ENCODE measurements around the gene PPP3R1.
A peak's percentile ranks its signal among the peaks of the same experiment; 100 is the strongest.

PPP3R1 gene, protein sequence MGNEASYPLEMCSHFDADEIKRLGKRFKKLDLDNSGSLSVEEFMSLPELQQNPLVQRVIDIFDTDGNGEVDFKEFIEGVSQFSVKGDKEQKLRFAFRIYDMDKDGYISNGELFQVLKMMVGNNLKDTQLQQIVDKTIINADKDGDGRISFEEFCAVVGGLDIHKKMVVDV

DNA sequence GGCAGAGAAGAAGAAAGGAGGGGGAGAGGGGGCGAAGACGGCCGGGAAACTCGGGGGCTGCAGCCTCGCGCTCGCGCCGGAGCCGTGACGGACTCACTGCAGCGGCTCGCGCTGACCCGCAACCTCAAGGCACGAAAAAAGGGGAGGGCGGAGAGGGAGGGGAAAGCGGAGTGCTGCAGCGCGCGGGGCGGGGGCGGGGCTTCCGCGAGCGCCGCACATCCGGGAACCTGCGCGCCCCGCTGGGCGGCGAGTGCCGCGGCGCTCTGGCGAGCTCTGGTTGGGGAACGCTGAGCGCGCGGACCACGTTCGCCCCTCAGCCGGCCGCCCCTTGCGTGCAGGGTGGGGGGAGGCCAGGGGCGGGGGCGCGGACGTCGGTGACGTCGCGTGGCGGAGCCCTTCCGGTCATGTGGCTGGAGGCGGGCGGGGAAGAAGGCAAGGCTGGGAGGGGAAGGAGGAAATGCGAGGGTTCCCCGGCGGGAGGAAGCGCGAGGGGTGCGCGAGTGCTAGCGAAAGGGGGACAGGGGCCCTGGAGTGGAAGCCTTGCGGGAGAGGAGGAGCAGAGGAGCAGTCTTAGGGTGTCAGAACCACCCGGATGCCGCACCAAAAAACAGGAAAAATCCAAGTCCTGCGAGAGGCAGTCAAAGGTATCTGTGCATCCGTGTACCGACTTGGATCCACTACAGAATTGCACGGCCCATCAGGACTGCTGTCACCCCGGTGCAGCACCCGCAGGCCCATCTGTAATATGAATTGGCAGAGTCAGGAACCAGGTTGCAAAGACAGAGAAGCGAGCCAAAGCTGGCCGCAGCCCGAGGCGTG lies at the start of gene PPP3R1:
PPP3R1 (minus strand) TSS at position 133 of the 819 bp plus-strand sequence. CDS start 405 bp downstream, outside the sequence.
- peak; percentile 75 to 98 (median 96) for DNase-seq

DNA sequence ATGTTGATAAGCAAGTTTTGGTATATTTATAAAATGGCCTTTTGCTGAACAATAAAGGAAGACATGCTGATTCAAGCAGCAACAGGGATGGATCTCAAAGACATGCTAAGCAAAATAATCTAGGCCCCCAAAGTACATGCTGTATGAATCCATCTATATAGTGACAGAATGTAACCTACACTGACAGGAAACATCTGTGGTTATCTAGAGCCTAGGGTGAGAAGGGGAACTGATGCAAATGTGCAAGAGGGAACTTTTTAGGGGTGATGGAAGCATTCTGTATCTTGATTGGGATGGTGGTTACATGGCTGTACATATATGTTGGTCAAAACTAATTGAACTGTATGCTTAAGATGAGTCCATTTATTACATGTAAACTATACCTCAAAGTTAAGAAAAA lies 43.2 kb upstream of the PPP3R1 start:
- no peak for DNase-seq

DNA sequence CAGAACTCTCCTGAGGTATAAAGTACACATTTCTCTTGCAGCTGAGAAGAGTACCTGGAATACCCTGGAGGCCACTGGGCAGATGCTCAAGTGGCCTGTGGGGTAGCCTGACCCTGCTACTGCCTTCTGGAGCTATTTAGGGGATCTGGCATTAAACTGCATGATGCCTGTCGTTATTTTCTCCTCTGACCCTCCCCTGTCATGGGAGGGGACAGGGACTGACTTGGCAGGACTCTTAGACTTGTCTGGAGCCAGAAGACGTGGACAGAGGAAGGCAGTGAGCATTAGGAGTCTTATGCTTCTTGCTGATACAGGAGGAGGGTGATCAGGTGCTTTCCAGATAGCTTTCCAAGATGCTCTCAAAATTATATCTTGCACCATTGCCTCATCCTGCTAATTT lies 42.6 kb upstream of the PPP3R1 start:
- no peak for DNase-seq

DNA sequence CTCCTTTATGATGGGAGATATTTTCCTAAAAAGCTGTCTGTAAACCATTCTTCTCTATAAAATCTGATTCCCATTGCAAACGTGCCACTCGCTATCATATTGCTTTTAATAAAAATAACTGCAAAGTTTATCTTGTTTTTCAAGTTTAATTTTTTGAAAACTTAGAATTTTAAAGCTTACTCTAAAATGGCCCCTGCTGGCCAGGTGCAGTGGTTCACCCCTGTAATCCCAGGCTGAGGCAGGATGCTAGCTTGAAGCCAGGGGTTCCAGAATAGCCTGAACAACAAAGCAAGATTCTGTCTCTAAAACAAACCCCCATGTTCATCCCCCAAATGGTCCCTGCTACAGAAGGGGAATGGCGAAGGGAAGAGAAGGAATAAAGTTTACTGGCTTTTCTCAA lies 41.9 kb upstream of the PPP3R1 start:
- no peak for DNase-seq

DNA sequence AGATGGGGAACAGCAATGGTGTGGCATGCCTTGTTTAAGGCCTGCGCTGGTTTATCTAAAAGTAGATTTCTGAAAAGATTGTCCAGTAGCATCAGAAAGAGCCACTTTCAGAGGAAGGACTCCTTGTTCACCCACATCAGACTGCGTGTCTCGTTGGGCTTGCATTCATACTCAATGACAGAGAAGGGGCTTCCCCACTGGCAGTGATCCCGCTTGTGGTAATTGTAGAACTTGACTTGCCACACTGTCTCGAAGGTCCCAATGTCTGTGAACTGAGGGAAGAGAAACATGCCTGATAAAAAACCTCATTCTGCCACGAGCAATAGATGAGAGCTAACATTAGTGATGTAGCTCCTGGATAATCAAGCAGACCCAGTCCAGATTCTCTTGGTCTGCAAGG lies 41.4 kb upstream of the PPP3R1 start:
- DNase-seq, result no peak

GRCh38 chr2:68293024-68293423 lies 40.7 kb upstream of the PPP3R1 start:
- DNase-seq, result no peak

DNA sequence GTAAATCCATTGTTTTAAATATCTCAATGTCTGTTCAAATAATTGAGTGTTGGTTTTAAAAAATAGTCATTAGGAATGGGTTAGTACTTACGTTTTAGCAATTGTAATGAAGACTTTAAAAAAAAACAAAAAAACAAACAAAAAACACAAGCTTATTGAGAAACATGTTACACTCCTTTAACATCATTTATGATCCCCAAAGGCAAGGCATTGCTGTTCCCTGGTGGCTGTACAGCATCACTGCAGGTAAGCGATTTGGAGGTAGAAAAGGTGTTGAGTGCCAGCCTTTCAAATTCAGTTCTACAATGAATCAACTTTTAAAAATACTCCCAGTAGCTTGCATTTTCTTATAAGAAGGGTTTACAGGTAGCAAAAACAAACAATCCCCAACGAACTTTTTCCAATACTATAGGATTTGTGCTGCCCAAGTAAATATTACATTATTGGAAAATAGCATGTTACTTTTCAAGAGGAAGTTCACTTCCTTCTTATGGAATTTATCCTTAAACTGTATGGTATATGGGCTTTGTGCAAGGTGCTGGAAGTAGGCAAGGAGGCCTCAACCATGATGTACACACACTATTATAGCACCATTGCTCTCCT lies 39.9 kb upstream of the PPP3R1 start:
- DNase-seq, result peak in 1 of 58 donors; percentile 33

DNA sequence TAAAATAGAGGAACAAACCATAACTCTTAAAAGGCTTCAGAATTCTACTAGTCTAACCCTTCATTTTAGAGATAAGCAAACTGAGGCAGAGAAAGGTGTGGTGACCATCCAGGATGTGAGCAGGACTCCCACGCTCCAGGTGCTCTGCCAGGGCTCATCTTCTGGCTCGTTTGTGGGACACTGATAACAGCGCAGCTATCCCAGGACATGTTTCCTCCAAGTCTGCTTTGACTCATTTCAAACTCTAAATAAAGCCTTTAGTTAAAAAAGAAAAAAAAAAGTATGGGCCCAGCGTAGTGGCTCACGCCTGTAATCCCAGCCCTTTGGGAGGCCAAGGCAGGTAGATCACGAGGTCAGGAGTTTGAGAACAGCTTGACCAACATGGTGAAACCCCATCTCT lies 39.0 kb upstream of the PPP3R1 start:
- DNase-seq, result no peak

DNA sequence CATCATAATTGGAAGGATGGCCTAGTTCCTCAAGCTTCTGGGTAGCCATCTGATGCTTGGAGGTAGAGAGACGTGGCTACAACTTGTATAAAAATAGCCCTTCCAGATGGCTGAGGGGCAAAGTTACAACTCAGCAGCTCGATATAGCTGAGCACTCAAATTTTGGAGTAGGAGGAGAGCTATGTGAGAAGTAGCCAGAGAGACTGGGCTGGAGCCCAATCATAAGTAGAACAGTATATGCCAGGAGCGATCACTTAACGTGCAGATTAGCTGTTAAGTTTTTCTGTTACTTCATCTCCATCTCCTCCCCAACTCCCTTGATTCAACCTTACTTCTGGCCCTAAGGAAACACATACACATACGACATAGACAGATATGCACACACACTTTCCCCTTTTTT lies 38.6 kb upstream of the PPP3R1 start:
- DNase-seq, result peak in 14 of 58 donors; percentile 13 to 71 (median 26)

DNA sequence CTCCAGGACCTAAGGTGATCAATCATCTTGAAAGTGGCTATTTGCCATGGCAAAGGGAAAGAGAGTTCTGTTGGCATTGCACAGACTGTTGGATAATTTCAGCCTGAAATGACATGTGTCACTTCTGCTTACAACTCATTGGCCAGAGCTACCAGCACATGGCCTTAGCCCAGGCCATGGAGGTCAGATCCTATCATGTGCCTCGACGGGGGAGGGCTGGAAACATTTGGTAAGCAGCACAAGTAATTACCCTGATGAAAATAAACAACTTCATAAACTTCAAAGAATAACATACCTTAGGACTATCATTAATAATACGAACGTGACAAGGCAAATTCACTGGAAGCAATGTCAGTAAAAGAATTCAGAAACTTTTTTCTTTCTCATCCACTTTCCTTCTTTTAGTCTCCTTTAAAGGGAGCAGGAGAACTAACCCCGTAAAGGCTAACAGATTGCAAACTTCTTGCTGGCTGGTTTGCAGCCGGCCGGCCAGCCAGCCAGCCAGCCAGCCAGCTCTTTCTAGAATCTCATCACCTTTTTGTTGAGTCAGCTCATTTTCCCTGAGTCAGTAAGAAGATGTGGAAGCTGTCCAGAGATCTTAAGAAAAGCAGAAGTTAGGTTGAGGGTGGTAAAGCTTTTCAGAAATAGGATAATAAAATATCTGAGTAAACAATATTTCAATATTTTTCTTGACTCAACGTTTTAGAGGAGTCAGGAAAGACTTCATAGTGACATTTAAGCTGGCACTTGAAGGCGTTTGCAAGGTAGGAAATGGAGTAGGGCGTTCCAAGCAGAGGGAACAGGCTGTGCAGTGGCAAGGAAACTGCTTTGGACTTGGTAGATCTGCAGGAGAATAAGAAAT lies 35.5 kb upstream of the PPP3R1 start:
- peak in 16 of 58 donors; percentile 4 to 54 (median 18) for DNase-seq

DNA sequence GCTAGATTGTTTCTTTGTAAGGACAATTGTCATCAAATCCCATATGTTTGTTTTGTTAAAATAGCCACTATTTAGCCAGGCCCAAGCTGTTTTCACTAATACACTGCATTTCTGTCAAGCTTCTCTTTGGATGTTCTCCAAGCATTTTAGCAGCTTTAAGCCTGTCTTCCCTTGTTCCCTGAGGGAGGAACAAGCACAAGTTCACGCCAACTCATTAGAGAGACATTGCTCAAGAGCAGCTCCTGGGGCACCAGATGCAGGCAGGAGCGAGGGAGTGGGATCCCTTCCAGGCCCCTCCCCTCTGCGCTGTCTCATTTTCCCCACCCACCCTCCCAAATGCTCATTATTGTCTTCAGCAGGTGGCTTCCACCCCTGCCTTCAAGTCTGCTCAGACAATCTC lies 32.6 kb upstream of the PPP3R1 start:
- DNase-seq, result peak in 32 of 58 donors; percentile 4 to 84 (median 36)

DNA sequence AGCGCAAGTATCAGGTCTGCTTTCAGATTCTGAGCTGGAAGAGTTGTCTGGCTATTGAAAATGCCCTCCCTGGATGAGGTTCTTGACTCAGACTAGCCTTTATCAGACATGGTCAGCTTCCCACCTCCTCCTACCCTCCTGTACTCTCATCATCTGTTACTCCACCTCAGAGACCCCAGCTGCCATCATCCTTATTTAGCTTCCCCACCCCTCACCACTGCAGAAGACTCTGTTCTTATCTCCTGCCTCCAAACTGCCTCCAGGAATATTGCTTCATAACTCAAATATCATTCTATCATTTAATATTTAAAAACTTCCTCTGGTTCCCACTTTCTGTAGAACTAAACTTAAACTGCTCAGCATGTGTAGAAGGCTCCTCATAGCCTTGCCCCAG lies 31.1 kb upstream of the PPP3R1 start:
- no peak for DNase-seq

DNA sequence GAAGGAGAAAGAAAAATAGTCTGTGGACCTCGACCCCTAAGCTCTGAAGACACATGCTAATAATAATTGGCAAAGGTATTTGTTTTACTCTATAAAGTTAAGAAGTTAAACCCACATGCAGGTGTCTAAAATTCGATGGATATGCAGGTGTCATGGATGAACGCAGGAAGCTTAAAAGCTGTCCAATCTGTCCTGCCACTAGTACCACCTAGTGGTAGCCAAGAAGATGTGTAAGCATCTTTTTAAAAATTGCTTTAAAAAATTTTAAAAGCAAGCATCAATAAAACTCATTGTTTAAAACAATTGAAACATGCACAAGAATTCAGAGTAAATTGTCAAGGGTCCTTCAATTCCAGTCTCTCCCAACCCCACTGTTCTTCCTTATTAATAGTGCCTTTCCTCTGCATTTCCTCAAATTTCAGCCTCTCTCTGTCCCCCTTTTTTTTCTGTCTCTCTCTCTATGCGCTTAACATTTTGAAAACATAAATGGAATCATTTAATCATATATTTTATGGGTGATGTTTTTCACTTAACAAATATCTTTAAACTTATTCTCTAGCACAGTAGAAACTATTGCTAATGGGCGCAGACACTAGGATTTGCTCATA lies 30.6 kb upstream of the PPP3R1 start:
- DNase-seq, result no peak

DNA sequence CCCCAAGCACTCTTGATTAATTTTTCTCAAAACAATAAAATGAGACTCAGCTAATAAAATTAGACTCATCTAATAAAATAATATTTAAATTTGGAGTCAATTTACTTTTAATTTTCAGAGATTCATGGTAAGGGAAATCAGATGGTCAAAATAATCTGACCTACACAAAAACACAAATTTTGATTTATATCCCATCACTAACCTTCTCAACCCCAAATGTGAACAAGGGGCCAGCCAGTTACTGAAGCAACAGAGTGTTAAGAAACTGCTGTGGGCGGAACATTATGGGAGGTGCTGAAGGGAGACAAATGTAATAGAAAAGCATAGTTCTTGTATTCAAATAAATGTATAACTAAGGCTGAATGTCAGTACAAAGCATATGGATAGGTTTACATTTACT lies 28.5 kb upstream of the PPP3R1 start:
- DNase-seq, result no peak

DNA sequence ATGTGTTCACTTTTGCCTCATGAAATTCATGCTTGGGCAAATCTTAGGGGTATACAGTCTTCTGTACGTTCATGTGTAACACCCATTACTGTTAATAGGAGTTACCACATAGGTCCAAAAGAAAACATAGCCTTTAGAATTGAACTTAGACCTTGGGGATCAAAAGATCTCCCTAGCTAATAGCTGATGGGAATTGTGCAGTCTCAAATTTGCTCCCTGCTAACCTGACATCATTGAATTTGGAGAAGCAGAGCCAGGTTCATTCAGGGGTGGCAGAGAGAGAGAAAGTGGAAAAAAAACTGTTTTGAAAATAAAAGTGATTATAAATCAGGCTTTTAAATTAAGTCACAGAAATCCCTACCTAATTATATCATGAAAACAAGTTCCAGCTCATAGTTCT lies 28.0 kb upstream of the PPP3R1 start:
- DNase-seq, result no peak

DNA sequence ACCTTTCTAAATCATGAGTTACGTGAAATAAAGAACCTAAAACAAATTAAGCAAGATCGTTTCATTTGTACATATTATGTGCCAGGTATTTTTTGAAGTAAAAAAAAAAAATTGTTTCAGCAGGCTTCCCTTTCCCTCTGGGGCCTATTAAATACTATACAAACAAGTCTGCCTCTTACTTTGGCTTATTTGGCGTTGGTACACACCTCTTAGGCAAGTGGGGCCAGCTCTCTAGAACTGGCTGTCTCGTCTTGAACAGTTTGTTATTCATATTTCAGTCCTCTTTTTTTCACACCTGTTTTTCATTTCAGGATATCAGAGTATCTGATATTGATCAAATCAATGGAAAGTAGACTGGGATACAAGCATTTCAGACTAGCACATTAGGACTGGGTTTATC lies 27.4 kb upstream of the PPP3R1 start:
- DNase-seq, result no peak

DNA sequence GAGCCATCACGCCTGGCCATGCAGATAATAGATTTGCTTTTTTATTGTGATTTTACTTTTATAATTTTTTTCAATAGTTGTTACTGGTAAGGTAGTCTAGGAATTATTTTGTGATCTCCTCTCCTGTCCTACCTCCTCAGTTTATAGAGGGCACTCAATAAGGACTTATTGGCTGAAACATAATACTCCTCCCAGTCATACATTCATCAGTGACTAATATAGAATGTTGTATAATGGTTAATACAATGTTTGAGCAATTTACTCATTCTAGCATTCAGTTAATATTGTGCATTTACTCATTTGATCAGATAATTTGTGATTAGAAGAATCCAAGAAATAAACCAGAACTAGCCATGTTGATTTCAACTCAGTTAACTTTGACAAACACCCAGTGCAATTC lies 25.8 kb upstream of the PPP3R1 start:
- no peak for DNase-seq

DNA sequence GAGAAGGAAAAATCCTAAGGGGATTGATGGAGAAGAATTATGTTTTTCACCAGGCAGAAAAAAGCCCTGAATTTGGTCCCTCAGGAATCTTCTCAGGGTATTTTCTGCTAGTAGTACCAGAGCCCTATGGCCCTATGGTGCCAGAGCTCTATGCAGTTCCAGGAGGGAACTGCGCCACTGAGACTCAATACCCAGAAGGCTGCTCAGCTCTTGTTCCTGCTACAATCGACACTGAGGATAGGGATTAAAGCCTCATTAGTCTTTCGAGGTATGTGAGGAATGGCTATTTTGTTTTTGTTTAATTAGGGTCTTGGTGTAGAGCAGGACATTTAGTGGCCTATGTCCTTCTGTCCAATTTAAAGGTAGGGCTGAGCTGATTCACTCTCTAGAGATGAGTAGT lies 21.7 kb upstream of the PPP3R1 start:
- no peak for DNase-seq

GRCh38 chr2:68272246-68272994 lies 20.1 kb upstream of the PPP3R1 start:
- DNase-seq, result peak in 5 of 58 donors; percentile 6 to 67 (median 27)

DNA sequence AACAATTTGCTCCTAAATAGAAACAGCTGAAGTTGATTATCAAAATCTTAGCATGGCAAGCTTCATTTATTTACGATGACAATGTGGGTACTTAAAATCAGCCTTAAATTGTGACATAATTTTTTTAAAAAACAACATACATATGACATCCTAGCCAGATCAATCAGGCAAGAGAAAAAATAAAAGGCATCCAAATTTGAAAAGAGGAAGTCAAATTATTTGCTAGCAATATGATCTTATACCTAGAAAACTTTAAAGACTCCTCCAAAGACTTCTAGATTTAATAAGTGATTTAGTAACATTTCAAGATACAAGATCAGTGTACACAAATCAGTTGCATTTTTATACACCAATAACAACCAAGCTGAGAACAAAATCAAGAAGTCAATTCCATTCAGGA lies 14.3 kb upstream of the PPP3R1 start:
- DNase-seq, result no peak
